ENCODE data around the gene NOTUM.

DNA sequence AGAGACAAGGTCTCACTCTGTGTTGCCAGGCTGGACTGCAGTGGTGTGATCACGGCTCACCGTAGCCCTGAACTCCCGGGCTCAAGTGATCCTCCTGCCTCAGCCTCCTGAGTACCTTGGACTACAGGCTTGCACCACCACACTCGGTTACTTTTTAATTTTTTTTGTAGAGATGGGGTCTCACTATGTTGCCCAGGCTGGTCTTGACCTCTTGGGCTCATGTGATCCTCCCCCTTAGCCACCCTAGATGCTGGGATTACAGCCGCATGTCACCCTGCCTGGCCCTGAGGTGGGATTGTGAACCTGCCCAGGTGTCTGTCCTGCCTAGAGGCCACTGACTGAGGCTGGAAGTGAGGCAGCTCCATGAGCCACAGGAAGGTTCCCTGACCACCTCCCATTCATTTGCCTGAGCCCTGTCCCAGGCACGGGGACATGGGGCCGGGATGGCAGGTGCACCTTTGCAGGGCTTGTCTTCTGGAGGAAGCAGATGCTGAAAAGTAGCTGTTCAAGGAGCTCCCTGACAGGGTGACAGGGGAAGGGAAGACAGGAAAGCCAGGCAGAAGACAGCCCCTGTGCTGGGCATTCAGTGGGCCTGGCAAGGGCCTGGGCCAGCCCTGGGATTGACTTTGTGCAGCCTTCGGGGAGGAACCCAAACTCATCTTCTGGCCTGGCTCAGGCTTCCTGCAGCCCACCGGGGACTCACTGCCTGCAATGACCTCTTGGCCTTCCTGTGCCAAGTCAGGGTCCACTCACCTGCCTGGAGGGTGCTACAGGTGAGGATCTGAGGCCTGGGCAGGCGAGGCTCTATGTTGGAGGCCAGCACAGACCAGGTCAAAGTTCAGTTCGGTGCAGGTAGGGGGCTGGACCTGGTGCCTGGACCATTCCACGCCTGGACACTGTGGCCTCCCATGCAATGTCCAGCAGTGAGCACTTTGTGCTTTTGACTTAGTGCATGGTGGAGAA, 8.1 kb upstream of the NOTUM start:
- no peak for TF ChIP-seq POLR2A (IDR thresholded peaks at IDR 0.05)
- TF ChIP-seq, protein P1, sequence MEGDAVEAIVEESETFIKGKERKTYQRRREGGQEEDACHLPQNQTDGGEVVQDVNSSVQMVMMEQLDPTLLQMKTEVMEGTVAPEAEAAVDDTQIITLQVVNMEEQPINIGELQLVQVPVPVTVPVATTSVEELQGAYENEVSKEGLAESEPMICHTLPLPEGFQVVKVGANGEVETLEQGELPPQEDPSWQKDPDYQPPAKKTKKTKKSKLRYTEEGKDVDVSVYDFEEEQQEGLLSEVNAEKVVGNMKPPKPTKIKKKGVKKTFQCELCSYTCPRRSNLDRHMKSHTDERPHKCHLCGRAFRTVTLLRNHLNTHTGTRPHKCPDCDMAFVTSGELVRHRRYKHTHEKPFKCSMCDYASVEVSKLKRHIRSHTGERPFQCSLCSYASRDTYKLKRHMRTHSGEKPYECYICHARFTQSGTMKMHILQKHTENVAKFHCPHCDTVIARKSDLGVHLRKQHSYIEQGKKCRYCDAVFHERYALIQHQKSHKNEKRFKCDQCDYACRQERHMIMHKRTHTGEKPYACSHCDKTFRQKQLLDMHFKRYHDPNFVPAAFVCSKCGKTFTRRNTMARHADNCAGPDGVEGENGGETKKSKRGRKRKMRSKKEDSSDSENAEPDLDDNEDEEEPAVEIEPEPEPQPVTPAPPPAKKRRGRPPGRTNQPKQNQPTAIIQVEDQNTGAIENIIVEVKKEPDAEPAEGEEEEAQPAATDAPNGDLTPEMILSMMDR (IDR thresholded peaks at IDR 0.05): no peak
